GM18868 (cell line): ENCODE data around the gene GCNT3.

Experiments
- ATAC-seq: cut with Tn5 transposase; IDR thresholded peaks from one replicate; pipeline ENCODE4 v1.9.1; 2021; ENCODE audit warnings: mild to moderate bottlenecking, moderate library complexity; ENCODE audit not compliant: unreplicated experiment

The GCNT3 gene, protein sequence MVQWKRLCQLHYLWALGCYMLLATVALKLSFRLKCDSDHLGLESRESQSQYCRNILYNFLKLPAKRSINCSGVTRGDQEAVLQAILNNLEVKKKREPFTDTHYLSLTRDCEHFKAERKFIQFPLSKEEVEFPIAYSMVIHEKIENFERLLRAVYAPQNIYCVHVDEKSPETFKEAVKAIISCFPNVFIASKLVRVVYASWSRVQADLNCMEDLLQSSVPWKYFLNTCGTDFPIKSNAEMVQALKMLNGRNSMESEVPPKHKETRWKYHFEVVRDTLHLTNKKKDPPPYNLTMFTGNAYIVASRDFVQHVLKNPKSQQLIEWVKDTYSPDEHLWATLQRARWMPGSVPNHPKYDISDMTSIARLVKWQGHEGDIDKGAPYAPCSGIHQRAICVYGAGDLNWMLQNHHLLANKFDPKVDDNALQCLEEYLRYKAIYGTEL

GRCh38 chr15:59611276-59612260, at the start of gene GCNT3:
Gene GCNT3 (plus strand): TSS chr15:59611783. CDS start chr15:59618239, 6,456 bp downstream.
- no peak for ATAC-seq

GRCh38 chr15:59562448-59563186, 49.0 kb upstream of the GCNT3 start:
- no peak for ATAC-seq

GRCh38 chr15:59565299-59565698, 46.3 kb upstream of the GCNT3 start:
- ATAC-seq: no peak

DNA sequence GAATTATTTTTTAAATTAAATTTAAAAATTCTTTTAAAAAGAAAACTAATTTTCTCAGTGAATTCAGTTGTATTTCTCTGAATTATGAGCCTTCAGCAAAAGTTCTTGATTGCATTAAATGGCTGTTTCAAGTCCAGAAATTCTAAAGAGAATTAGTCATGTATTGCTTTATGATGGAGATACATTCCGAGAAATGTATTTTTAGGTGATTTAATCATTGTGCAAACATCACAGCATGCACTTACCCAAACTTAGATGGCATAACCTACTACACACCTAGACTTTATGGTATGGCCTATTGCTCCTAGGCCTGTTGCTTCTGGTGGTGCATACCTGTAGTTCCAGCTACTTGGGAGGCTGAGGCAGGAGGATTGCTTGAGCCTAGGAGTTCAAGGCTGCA, 44.3 kb upstream of the GCNT3 start:
- no peak for ATAC-seq

- no peak for ATAC-seq
Measured at GRCh38 chr15:59569477-59569876, 42.1 kb upstream of the GCNT3 start.

DNA sequence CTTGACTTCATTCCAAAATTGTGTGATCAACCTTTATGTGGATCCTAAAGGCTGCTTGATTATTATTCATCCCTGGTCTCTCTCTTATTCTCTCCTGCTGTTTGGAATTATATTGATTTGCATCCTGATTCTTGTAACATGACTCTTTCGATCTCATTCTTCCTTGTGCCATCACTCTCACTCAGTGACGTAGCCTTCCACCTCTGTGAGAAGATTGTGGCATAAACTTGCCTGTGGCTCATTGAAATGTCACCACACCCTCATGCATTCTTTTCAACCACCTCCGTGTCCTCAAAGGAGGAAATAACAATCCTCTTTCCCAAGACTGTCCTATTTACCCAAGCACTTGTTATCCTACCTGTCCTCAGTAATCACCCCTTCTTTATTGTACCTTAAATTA, 41.3 kb upstream of the GCNT3 start:
- ATAC-seq: no peak

GRCh38 chr15:59571606-59572005, 40.0 kb upstream of the GCNT3 start:
- no peak for ATAC-seq

GRCh38 chr15:59583088-59583487, 28.5 kb upstream of the GCNT3 start:
- no peak for ATAC-seq

GRCh38 chr15:59587085-59587826, 24.3 kb upstream of the GCNT3 start:
- no peak for ATAC-seq

DNA sequence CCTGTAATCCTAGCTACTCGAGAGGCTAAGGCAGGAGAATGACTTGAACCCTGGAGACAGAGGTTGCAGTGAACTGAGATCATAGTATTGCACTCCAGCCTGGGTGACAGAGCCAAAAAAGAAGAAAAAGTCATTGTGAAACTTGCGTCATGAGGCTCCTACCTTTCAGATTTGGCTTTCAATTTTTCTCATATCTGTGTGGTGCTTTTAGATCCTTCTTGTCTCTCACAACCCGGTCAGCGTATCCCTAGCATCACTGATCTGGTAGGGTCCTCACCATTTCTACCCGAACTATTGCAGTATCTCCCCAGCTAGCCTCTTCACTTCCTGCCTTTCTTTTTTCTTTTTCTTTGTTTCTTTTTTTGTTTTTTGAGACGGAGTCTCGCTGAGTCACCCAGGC, 21.6 kb upstream of the GCNT3 start:
- ATAC-seq: peak; percentile 77

DNA sequence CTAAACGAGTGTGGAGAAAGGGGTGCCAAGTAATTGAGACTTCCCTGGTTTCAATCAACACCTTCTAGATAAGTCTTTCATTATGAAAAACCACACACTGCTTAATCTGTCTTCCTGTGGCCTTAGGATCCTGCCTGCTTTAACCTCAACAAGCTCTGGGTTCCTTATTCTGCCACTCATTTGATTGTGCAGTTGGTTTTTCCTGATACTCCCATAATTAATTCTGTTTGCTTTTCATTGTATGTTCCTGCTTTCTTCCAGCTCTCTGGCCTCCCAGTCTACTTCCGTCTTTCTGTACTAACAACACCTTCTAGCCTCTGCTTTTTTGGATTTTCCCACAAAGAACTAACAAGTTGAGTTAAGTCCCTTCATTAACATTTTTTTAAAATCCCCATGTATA, 20.2 kb upstream of the GCNT3 start:
- ATAC-seq: no peak

- ATAC-seq: no peak
Measured at GRCh38 chr15:59594493-59594942, 17.1 kb upstream of the GCNT3 start.

- no peak for ATAC-seq
Measured at GRCh38 chr15:59594991-59595390, 16.6 kb upstream of the GCNT3 start.

DNA sequence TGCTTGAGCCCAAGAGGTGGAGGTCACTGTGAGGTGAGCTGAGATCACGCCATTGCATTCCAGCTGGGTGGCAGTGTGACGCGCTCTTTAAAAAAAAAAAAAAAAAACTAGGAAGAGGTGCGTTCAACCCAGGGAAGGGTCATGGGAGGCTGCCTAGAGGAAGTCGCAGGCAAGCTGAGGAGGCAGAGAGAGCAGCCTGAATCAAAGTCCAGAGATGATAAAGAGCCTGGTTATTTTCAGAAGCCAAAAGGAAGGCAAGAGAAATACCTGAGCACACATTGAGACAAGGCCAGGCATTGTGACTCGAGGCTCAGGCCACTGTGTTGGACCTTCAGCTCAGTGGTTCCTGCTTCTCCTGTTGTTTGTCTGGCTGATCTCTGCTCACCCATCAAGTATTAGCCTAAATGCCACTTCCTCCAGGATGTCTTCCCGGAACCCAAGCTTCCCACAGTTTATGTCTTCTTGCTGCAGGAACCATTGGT, 16.1 kb upstream of the GCNT3 start:
- ATAC-seq: no peak

- ATAC-seq: no peak
Measured at GRCh38 chr15:59596640-59597039, 14.9 kb upstream of the GCNT3 start.

GRCh38 chr15:59598461-59598860, 13.1 kb upstream of the GCNT3 start:
- no peak for ATAC-seq

DNA sequence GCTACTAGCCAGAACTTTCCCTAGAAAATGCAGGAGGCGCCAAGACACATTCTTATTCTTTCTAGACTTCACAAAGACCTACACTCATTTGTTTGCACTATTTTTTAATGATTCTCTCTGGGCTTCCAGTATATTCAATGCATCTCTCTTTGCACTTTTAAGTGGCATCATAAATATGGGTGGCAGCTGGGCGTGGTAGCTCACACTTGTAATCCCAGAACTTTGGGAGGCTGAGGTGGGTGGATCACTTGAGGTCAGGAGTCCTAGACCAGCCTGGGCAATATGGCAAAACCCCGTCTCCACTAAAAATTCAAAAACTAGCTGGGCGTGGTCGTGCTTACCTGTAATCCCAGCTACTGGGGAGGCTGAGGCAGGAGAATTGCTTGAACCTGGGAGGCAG, 5.6 kb upstream of the GCNT3 start:
- ATAC-seq: no peak

- no peak for ATAC-seq
Measured at GRCh38 chr15:59609730-59610712, 1.6 kb upstream of the GCNT3 start.

DNA sequence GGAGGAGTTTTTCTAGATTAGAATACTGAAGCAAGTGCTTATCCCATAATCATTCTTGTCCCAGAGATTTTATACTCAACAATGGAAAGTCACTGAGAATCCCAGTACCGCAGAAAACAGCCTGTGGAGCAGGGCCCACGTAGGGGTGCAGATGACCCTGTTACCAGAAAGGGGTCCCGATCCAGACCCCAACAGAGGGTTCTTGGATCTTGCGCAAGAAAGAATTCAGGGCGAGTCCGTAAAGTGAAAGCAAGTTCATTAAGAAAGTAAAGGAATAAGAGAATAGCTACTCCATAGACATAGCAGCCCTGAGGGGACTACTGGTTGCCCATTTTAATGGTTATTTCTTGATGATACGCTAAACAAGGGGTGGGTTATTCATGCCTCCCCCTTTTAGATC, 2.6 kb downstream of the GCNT3 start:
- no peak for ATAC-seq
